Neuron (in vitro differentiated cells): ENCODE data around the gene NRG3.

Experiments used
- H2AFZ ChIP-seq: one replicate; pipeline ENCODE4 v1.6.1; 2013; ENCODE audit warnings: low read depth, mild to moderate bottlenecking, inconsistent platforms, low read length, moderate library complexity
- H3K27me3 ChIP-seq: one replicate; pipeline ENCODE4 v1.6.1; 2013; ENCODE audit warnings: low read length; ENCODE audit not compliant: insufficient read depth
- H3K36me3 ChIP-seq: one replicate; pipeline ENCODE4 v1.6.1; 2013; ENCODE audit warnings: low read length; ENCODE audit not compliant: insufficient read depth
- H3K4me1 ChIP-seq: one replicate; pipeline ENCODE4 v1.6.1; 2013; ENCODE audit warnings: low read length; ENCODE audit not compliant: insufficient read depth
- H3K4me3 ChIP-seq: 2 replicates; pipeline ENCODE4 v1.5.1; 2013; ENCODE audit warnings: mild to moderate bottlenecking, low read length, moderate library complexity
- H3K9me3 ChIP-seq: one replicate; pipeline ENCODE4 v1.6.1; 2013; ENCODE audit warnings: low read length

NRG3 gene

GRCh38 chr10:81944609-81945008 lies 69.6 kb downstream of the NRG3 start:
- H3K9me3 ChIP-seq: no peaks in the 10 kb centered on the region

DNA sequence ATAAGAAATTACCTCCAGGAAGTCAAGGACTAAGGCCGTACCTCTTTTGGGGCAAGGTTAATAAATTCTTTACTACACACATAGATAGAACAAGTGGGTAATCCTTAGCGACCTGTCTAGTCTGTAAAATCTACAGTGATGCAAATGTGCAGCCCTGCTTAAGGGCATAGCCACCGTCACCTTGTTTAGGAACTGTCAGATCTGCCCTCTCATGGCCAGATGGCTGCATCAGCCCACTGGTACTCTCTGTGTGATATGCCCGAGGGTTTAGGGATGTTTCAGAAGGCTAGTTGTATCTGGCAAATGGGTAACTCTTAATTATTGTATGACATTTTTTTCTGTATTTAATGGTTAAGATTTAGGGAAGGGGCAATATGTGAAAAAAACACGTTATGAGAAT lies 74.3 kb downstream of the NRG3 start:
- no peaks in the 10 kb centered on the region for H3K9me3 ChIP-seq
- H3K4me1 ChIP-seq: no peaks in the 10 kb centered on the region
- no peaks in the 10 kb centered on the region for H3K36me3 ChIP-seq
- H2AFZ ChIP-seq: no peak overlapping the region
- H3K27me3 ChIP-seq: no peaks in the 10 kb centered on the region
- H3K4me3 ChIP-seq: no peak overlapping the region

More at GRCh38 chr10:81944609-81945008, 69.6 kb downstream of the NRG3 start:
- H2AFZ ChIP-seq: no peak overlapping the region
- H3K4me1 ChIP-seq: peaks cover 4% of the 10 kb centered on the region
- no peaks in the 10 kb centered on the region for H3K36me3 ChIP-seq
- H3K4me3 ChIP-seq: no peak overlapping the region
- H3K27me3 ChIP-seq: no peaks in the 10 kb centered on the region

DNA sequence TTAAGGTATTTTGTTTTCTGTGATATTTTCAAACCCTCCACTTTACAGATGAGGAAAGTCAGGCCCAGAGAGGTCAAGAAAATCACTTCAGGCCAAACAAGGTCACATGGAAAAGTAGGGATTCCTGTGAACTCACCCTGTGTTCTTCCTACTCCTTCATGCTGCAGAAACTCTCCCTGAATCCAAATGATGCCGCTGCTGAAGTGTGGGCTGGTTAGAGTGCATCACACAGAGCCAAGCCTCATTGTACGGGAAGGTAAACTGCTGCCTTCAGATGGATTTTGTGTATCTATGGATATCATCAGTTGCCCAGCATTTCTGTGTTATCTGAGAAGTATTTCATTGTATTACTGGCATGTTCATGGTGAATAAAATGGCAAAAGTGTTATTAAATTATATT lies 75.4 kb downstream of the NRG3 start:
- no peaks in the 10 kb centered on the region for H3K9me3 ChIP-seq
- H2AFZ ChIP-seq: no peak overlapping the region
- H3K4me3 ChIP-seq: no peak overlapping the region
- no peaks in the 10 kb centered on the region for H3K27me3 ChIP-seq
- H3K4me1 ChIP-seq: no peaks in the 10 kb centered on the region
- no peaks in the 10 kb centered on the region for H3K36me3 ChIP-seq

- H3K27me3 ChIP-seq: no peaks in the 10 kb centered on the region
- no peak overlapping the region for H3K4me3 ChIP-seq
- no peaks in the 10 kb centered on the region for H3K4me1 ChIP-seq
- H3K9me3 ChIP-seq: peaks cover 2% of the 10 kb centered on the region
- no peak overlapping the region for H2AFZ ChIP-seq
- no peaks in the 10 kb centered on the region for H3K36me3 ChIP-seq
These were observed 78.4 kb downstream of the NRG3 start for GRCh38 chr10:81953420-81953819.

- H2AFZ ChIP-seq: no peak overlapping the region
- no peaks in the 10 kb centered on the region for H3K27me3 ChIP-seq
- H3K36me3 ChIP-seq: no peaks in the 10 kb centered on the region
- peaks cover 2% of the 10 kb centered on the region for H3K9me3 ChIP-seq
- H3K4me1 ChIP-seq: no peaks in the 10 kb centered on the region
- H3K4me3 ChIP-seq: no peak overlapping the region
These were observed 83.0 kb downstream of the NRG3 start for GRCh38 chr10:81957976-81958375.

DNA sequence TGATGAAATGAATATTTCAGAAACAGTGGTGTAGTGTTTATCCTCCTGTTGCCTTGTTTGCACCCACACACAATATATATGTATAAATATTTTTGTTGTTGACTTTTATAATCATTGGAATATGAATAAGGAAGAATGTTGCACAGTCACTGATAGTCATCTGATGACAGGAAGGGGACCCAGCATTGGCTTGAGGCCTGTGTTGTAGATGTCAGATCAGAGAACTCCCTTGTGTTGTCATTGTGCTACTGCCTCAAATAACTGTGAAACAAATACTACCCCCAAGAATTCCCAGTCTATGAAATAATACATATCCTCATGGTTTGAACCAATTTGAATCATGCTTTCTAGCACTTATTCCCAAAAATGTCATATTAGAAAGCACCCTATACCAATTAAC lies 84.0 kb downstream of the NRG3 start:
- Histone ChIP-seq H2AFZ (no peak overlapping the region), H3K4me1 (no peaks in the 10 kb centered on the region), H3K36me3 (no peaks in the 10 kb centered on the region), H3K4me3 (no peak overlapping the region), H3K9me3 (peaks cover 2% of the 10 kb centered on the region), H3K27me3 (no peaks in the 10 kb centered on the region)

- peaks cover 2% of the 10 kb centered on the region for H3K9me3 ChIP-seq
These were observed 86.6 kb downstream of the NRG3 start for GRCh38 chr10:81961451-81962184.

DNA sequence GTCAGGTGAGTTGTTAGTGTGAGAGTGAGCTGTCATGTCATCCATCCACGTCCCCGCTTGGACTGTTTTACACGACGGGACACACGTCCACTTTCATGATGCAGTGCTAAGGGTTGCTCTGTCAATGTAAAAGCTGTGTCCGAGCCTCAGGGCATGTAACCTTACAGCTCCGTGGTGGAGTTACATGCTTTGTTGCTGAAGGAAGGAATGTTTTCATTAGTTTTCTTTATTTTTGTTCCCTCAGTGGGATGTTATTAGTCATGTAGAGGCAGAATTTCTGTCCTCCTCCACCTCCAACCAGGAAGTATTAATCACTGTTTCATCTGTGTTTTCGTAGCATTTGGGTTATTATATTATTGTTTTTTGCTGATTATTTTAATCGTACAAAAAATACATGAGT lies 88.6 kb downstream of the NRG3 start:
- H3K36me3 ChIP-seq: no peaks in the 10 kb centered on the region
- no peaks in the 10 kb centered on the region for H3K27me3 ChIP-seq
- H3K9me3 ChIP-seq: no peaks in the 10 kb centered on the region
- no peak overlapping the region for H2AFZ ChIP-seq
- no peaks in the 10 kb centered on the region for H3K4me1 ChIP-seq
- no peak overlapping the region for H3K4me3 ChIP-seq

More at GRCh38 chr10:81961451-81962184, 86.6 kb downstream of the NRG3 start:
- Histone ChIP-seq H3K27me3 (no peaks in the 10 kb centered on the region), H3K36me3 (no peaks in the 10 kb centered on the region), H2AFZ (no peak overlapping the region), H3K4me3 (no peak overlapping the region), H3K4me1 (no peaks in the 10 kb centered on the region)

DNA sequence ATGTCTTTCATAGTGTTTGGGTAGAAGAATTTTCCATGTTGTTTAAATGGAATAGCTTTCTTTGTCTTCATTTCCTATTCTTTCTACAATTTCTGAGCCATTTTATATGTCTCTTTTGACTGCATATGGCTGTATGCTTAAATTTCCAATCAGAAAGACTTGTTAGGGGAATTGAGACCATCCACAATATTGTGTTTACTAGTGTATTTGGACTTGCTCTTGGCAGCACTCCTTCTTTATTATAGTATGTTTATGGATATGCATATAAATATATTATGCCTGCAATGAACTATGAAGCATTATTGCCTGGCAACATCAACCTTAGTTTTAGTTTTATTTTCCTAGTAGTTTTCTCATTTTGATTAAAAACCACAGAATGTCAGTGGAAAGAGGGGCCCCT lies 92.7 kb downstream of the NRG3 start:
- Histone ChIP-seq H3K36me3 (no peaks in the 10 kb centered on the region), H3K4me3 (no peak overlapping the region), H3K4me1 (no peaks in the 10 kb centered on the region), H3K27me3 (no peaks in the 10 kb centered on the region), H2AFZ (no peak overlapping the region), H3K9me3 (no peaks in the 10 kb centered on the region)

DNA sequence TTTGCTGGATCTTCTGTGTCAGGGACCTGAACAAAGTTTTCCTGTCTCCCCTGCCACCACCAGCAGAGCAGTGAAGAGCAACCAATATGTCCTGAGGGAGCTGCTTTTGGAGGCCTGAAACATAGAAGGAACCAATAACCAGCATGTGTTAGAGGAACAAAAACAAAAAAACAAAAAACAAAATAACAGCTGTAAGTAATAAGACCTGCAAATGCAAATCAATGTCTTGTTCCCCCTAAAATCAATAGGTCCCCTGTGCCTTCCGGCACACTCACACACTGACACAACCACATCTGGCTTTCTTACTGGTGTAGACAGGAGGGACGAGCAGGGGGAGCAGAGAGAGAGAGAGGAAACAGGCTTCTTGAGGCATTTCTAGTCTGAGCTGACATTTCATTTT lies 94.1 kb downstream of the NRG3 start:
- Histone ChIP-seq H3K9me3 (no peaks in the 10 kb centered on the region), H3K36me3 (no peaks in the 10 kb centered on the region), H3K4me3 (no peak overlapping the region), H2AFZ (no peak overlapping the region), H3K4me1 (no peaks in the 10 kb centered on the region), H3K27me3 (no peaks in the 10 kb centered on the region)

- H3K27me3 ChIP-seq: no peaks in the 10 kb centered on the region
These were observed 103.2 kb downstream of the NRG3 start for GRCh38 chr10:81978238-81978637.

GRCh38 chr10:81981724-81982123 lies 106.7 kb downstream of the NRG3 start:
- Histone ChIP-seq H3K36me3 (no peaks in the 10 kb centered on the region), H3K9me3 (no peaks in the 10 kb centered on the region), H2AFZ (no peak overlapping the region), H3K4me3 (no peak overlapping the region), H3K4me1 (no peaks in the 10 kb centered on the region), H3K27me3 (no peaks in the 10 kb centered on the region)

More at GRCh38 chr10:81978238-81978637, 103.2 kb downstream of the NRG3 start:
- H2AFZ ChIP-seq: no peak overlapping the region
- no peaks in the 10 kb centered on the region for H3K4me1 ChIP-seq
- H3K36me3 ChIP-seq: no peaks in the 10 kb centered on the region
- H3K9me3 ChIP-seq: no peaks in the 10 kb centered on the region
- H3K4me3 ChIP-seq: no peak overlapping the region

- Histone ChIP-seq H3K27me3 (no peaks in the 10 kb centered on the region), H3K36me3 (no peaks in the 10 kb centered on the region), H2AFZ (no peak overlapping the region), H3K4me1 (no peaks in the 10 kb centered on the region), H3K9me3 (no peaks in the 10 kb centered on the region), H3K4me3 (no peak overlapping the region)
These were observed 109.4 kb downstream of the NRG3 start for GRCh38 chr10:81984428-81984827.

- H2AFZ ChIP-seq: no peak overlapping the region
- H3K4me3 ChIP-seq: no peak overlapping the region
- no peaks in the 10 kb centered on the region for H3K36me3 ChIP-seq
- H3K4me1 ChIP-seq: peaks cover 2% of the 10 kb centered on the region
- H3K27me3 ChIP-seq: no peaks in the 10 kb centered on the region
- no peaks in the 10 kb centered on the region for H3K9me3 ChIP-seq
These were observed 120.3 kb downstream of the NRG3 start for GRCh38 chr10:81995254-81995653.
